ENCODE measurements around the gene FTO. TPM values are rescaled to one million over a fixed set of nuclear protein-coding genes. Genes with fewer than 3 reads are reported as not detected.

The FTO gene
- total RNA-seq, 4 donors from 2014 or later: 125 to 182 (median 164) TPM

DNA sequence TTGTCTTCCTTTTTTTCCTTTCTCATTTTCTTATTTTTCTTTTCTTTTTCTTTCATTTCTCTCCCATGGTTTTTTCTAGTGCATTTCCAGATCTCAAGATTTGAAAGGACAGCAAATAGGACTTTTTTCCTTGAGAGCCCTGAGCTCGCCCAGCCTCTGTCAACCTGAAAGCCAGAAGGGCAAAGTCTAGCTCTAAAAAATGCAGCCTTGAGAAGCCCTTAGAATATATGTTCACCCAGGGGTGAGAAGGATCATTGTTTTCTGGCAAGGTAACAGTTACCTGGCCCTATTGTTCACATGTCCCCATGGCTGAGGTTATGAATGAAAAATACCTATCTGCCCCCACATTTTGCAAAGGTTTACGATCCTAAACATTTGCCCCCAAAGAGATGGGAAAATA is 364.3 kb downstream of the FTO start:
- DNase-seq: no peak
- Histone ChIP-seq H3K9me3 (no peaks in the 10 kb centered on the region), H3K36me3 (no peaks in the 10 kb centered on the region), H3K27me3 (no peaks in the 10 kb centered on the region), H3K4me1 (peaks cover 6 to 23% of the 10 kb centered on the region in 2 donors), H3K27ac (no peak overlapping the region), H3K4me3 (replicated peaks in 1 of 3) (no peak overlapping the region)
- TF ChIP-seq POLR2A (IDR thresholded peaks at IDR 0.05): no peak
- 97% methylated on average over 2 of the region's 2 CpGs for WGBS, 2 donors
- intact Hi-C loops (cut with DNase I): loop anchor here (10.0 kb wide), 1 partner anchor 57 kb away; no protein-coding TSS in a partner anchor

- intact Hi-C loops (cut with DNase I): loop anchor here (10.0 kb wide), 1 partner anchor 55 kb away; no protein-coding TSS in a partner anchor
- Histone ChIP-seq H3K4me3 (replicated peaks in 1 of 3) (no peak overlapping the region), H3K27me3 (no peaks in the 10 kb centered on the region), H3K36me3 (no peaks in the 10 kb centered on the region), H3K9me3 (no peaks in the 10 kb centered on the region), H3K27ac (no peak overlapping the region), H3K4me1 (peaks cover 6 to 23% of the 10 kb centered on the region in 2 donors)
- no peak for DNase-seq
- no peak for TF ChIP-seq POLR2A (IDR thresholded peaks at IDR 0.05)
- TF ChIP-seq, protein P1, sequence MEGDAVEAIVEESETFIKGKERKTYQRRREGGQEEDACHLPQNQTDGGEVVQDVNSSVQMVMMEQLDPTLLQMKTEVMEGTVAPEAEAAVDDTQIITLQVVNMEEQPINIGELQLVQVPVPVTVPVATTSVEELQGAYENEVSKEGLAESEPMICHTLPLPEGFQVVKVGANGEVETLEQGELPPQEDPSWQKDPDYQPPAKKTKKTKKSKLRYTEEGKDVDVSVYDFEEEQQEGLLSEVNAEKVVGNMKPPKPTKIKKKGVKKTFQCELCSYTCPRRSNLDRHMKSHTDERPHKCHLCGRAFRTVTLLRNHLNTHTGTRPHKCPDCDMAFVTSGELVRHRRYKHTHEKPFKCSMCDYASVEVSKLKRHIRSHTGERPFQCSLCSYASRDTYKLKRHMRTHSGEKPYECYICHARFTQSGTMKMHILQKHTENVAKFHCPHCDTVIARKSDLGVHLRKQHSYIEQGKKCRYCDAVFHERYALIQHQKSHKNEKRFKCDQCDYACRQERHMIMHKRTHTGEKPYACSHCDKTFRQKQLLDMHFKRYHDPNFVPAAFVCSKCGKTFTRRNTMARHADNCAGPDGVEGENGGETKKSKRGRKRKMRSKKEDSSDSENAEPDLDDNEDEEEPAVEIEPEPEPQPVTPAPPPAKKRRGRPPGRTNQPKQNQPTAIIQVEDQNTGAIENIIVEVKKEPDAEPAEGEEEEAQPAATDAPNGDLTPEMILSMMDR (IDR thresholded peaks at IDR 0.05): no peak
- WGBS, 2 donors: 98 to 99% methylated on average over 3 of the region's 3 CpGs
Measured at GRCh38 chr16:54069601-54070239, 365.8 kb downstream of the FTO start.

- Histone ChIP-seq H3K9me3 (no peaks in the 10 kb centered on the region), H3K36me3 (no peaks in the 10 kb centered on the region), H3K27ac (no peak overlapping the region), H3K4me3 (replicated peaks in 1 of 3) (no peak overlapping the region), H3K27me3 (no peaks in the 10 kb centered on the region), H3K4me1 (peaks cover 6 to 23% of the 10 kb centered on the region in 2 donors)
- DNase-seq: no peak
- intact Hi-C loops (cut with DNase I): no loop called here
- TF ChIP-seq, protein P1 (IDR thresholded peaks at IDR 0.05): no peak
- no peak for TF ChIP-seq POLR2A (IDR thresholded peaks at IDR 0.05)
- 85 to 87% methylated on average over 2 of the region's 2 CpGs for WGBS, 2 donors
Measured at GRCh38 chr16:54070789-54071343, 366.9 kb downstream of the FTO start.

- no peak for DNase-seq
- no peaks in the 10 kb centered on the region for H3K27me3 ChIP-seq
- no peak for TF ChIP-seq POLR2A (IDR thresholded peaks at IDR 0.05)
- TF ChIP-seq, protein P1 (IDR thresholded peaks at IDR 0.05): no peak
- H3K4me3 ChIP-seq (replicated peaks in 1 of 3): no peak overlapping the region
- intact Hi-C loops (cut with DNase I): no loop called here
- H3K9me3 ChIP-seq: no peaks in the 10 kb centered on the region
- 91 to 98% methylated on average over 3 of the region's 3 CpGs for WGBS, 2 donors
- peaks cover 6 to 17% of the 10 kb centered on the region in 2 donors for H3K4me1 ChIP-seq
- H3K27ac ChIP-seq: no peak overlapping the region
- H3K36me3 ChIP-seq: no peaks in the 10 kb centered on the region
Measured at GRCh38 chr16:54071514-54071913, 367.6 kb downstream of the FTO start.

DNA sequence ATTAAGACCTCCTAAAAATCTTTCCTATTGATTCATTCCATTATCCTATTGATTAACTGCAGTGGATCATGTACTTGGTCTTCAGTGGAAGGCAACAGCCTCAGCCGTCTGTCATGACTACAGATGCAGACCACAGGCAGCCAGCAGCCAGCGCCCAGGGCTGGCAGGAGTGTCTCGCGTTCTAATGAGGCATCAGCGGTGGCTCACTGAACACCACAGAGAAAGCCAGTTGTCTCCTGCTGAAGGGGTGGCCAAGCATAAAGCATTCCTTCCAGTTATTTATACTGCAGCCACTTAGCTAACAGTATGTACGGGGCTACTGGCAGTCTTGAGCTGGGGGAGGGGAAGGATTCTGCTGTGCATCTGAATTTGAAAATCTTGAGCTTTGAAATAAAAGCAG is 368.3 kb downstream of the FTO start:
- no peak overlapping the region for H3K4me3 ChIP-seq (replicated peaks in 1 of 3)
- peak overlapping the region in 1 of 3 donors; percentile 7 for H3K27ac ChIP-seq
- TF ChIP-seq, protein P1 (IDR thresholded peaks at IDR 0.05): no peak
- peak in 1 of 2 donors; percentile 13 for TF ChIP-seq POLR2A (IDR thresholded peaks at IDR 0.05)
- H3K27me3 ChIP-seq: no peaks in the 10 kb centered on the region
- H3K4me1 ChIP-seq: peaks cover 6 to 14% of the 10 kb centered on the region in 2 donors
- WGBS, 2 donors: 33 to 48% methylated on average over 6 of the region's 6 CpGs
- intact Hi-C loops (cut with DNase I): no loop called here
- DNase-seq: peak; percentile 63 to 80
- H3K9me3 ChIP-seq: no peaks in the 10 kb centered on the region
- H3K36me3 ChIP-seq: no peaks in the 10 kb centered on the region

Measured in thyroid gland (tissue), 4 donors.